Measurements from ENCODE around the gene OSTM1. TPM values are rescaled to one million over a fixed set of nuclear protein-coding genes. Genes with fewer than 3 reads are reported as not detected.

The OSTM1 gene
- total and polyA plus RNA-seq, 2 of the 8 experiments (the other 6 are each of a cell fraction or from before 2014, with no cell fraction given): 17.7 to 26.1 TPM

DNA sequence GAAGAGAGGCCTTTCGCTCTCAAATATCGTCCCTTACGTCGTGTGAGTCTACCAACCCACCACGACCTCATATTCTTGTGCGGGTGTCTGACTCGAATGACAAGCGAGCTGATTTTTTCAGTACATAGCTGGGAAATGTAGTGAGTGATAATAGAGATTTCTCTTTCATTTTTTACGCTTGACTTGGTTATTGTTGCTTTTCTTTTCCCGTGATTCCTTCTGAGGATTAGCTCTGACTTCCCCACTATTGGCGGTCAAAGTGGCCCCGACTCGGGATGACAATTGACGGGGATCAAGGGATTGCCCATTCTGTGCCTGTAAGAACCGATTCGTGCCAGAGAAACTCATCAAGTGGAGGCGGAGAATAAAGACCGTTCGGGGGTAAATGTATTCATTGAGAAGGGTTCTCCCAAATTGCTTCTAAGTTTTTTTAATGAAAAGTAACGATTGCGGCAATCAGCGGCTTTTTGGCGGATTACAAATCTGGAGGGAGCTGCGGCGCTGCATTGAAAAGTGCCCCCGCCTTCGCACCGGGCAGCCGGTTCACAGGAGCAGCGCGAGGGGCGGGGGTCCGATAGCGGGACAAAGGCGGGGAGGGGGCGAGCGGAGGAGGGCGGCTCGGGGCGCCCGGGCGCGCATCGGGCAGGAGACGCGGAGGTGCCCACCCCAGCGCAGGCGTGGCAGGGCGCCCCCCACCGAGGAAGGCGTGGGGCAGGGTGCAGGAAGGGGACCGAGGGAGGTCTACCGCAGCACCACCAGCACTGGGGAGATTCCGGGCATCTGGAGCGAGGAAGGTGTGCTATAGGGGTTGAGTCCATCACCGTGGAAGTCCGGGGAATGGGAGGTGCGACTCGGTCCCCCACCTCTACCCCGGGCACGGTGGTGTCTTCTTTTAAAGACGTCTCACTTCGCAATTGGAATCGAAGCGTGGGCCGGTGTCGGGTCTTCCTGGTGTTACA, 44.5 kb upstream of the OSTM1 start (continued):
- TF ChIP-seq HDAC6 (IDR thresholded peaks at IDR 0.05; ENCODE audit: low read depth, low read length) (no peak), YY1 (IDR thresholded peaks at IDR 0.05; ENCODE audit: low read depth, low read length) (no peak), BRCA1 (IDR thresholded peaks at IDR 0.05; ENCODE audit: low read depth, low read length) (no peak), CTBP2 (IDR thresholded peaks at IDR 0.05; ENCODE audit: borderline replicate concordance, insufficient read depth, insufficient read length, low read length) (peak; percentile 23), SAP30 (IDR thresholded peaks at IDR 0.05; ENCODE audit: insufficient read depth, insufficient replicate concordance, low read length) (no peak), CHD2 (IDR thresholded peaks at IDR 0.05; ENCODE audit: low read length) (no peak), ATF3 (IDR thresholded peaks at IDR 0.05; ENCODE audit: insufficient read depth, low read depth, low read length) (no peak), ASH2L (IDR thresholded peaks at IDR 0.05; ENCODE audit: low read length) (peak; percentile 47), FOSL1 (IDR thresholded peaks at IDR 0.05; ENCODE audit: insufficient read depth, low read depth, low read length) (no peak), SRF (IDR thresholded peaks at IDR 0.05; ENCODE audit: low read depth, low read length) (no peak)
